Measurements from ENCODE around the gene NR2F1-AS1.

Gene NR2F1-AS1

GRCh38 chr5:93602241-93603077 lies 21.4 kb upstream of the NR2F1-AS1 start:
- H3K4me3 ChIP-seq (ENCODE audit: low read depth, low read length), result no peak overlapping the region
- no peak for TF ChIP-seq CTCF (IDR thresholded peaks at IDR 0.05; ENCODE audit: borderline replicate concordance, insufficient read depth, low read depth, low read length)

- H3K4me3 ChIP-seq (ENCODE audit: low read depth, low read length), result no peak overlapping the region
- TF ChIP-seq CTCF (IDR thresholded peaks at IDR 0.05; ENCODE audit: borderline replicate concordance, insufficient read depth, low read depth, low read length), result no peak
These were observed 20.8 kb upstream of the NR2F1-AS1 start for GRCh38 chr5:93601802-93602155.

- TF ChIP-seq CTCF (IDR thresholded peaks at IDR 0.05; ENCODE audit: borderline replicate concordance, insufficient read depth, low read depth, low read length), result no peak
These were observed 20.2 kb upstream of the NR2F1-AS1 start for GRCh38 chr5:93601071-93601801.

GRCh38 chr5:93600409-93601070 lies 19.5 kb upstream of the NR2F1-AS1 start:
- TF ChIP-seq CTCF (IDR thresholded peaks at IDR 0.05; ENCODE audit: borderline replicate concordance, insufficient read depth, low read depth, low read length), result no peak
- H3K4me3 ChIP-seq (ENCODE audit: low read depth, low read length), result no peak overlapping the region

More at GRCh38 chr5:93601071-93601801, 20.2 kb upstream of the NR2F1-AS1 start:
- no peak overlapping the region for H3K4me3 ChIP-seq (ENCODE audit: low read depth, low read length)

- TF ChIP-seq CTCF (IDR thresholded peaks at IDR 0.05; ENCODE audit: borderline replicate concordance, insufficient read depth, low read depth, low read length), result no peak
- H3K4me3 ChIP-seq (ENCODE audit: low read depth, low read length), result no peak overlapping the region
These were observed 18.5 kb upstream of the NR2F1-AS1 start for GRCh38 chr5:93599399-93600120.

- H3K4me3 ChIP-seq (ENCODE audit: low read depth, low read length), result no peak overlapping the region
- no peak for TF ChIP-seq CTCF (IDR thresholded peaks at IDR 0.05; ENCODE audit: borderline replicate concordance, insufficient read depth, low read depth, low read length)
These were observed 18.0 kb upstream of the NR2F1-AS1 start for GRCh38 chr5:93599001-93599379.

Measured in GM12875 (cell line).